ENCODE data around the gene FRMD4B. TPM values are rescaled to one million over a fixed set of nuclear protein-coding genes. Genes with fewer than 3 reads are reported as not detected.

FRMD4B gene
- total RNA-seq, 3 donors from 2014 or later, result 26.0 to 29.4 (median 28.6) TPM

GRCh38 chr3:69216981-69217380, 168.9 kb downstream of the FRMD4B start:
- no peaks in the 10 kb centered on the region for H3K9me3 ChIP-seq
- no peak for DNase-seq
- intact Hi-C loops (cut with DNase I, micrococcal nuclease), result no loop called here
- no peaks in the 10 kb centered on the region for H3K36me3 ChIP-seq (ENCODE audit: low read depth)
- H3K4me1 ChIP-seq (ENCODE audit: low read depth), result no peaks in the 10 kb centered on the region
- no peak overlapping the region for H3K4me3 ChIP-seq
- ATAC-seq, result no peak
- TF ChIP-seq CTCF (IDR thresholded peaks at IDR 0.05), result no peak

- H3K4me3 ChIP-seq, result no peak overlapping the region
- DNase-seq (no peak), ATAC-seq (no peak)
- intact Hi-C loops (cut with DNase I, micrococcal nuclease), result no loop called here
- no peaks in the 10 kb centered on the region for H3K4me1 ChIP-seq (ENCODE audit: low read depth)
- H3K36me3 ChIP-seq (ENCODE audit: low read depth), result no peaks in the 10 kb centered on the region
- no peaks in the 10 kb centered on the region for H3K9me3 ChIP-seq
- TF ChIP-seq CTCF (IDR thresholded peaks at IDR 0.05), result no peak
Measured at GRCh38 chr3:69214241-69214640, 171.6 kb downstream of the FRMD4B start.

- intact Hi-C loops (cut with DNase I, micrococcal nuclease), result no loop called here
- DNase-seq, result no peak
- Histone ChIP-seq H3K4me3 (no peak overlapping the region), H3K9me3 (no peaks in the 10 kb centered on the region), H3K4me1 (ENCODE audit: low read depth) (no peaks in the 10 kb centered on the region), H3K36me3 (ENCODE audit: low read depth) (no peaks in the 10 kb centered on the region)
- no peak for TF ChIP-seq CTCF (IDR thresholded peaks at IDR 0.05)
- ATAC-seq, result peak; percentile 61
Measured at GRCh38 chr3:69212411-69213160, 173.3 kb downstream of the FRMD4B start.

GRCh38 chr3:69210068-69210730, 175.7 kb downstream of the FRMD4B start:
- H3K4me1 ChIP-seq (ENCODE audit: low read depth), result no peaks in the 10 kb centered on the region
- DNase-seq, result no peak
- intact Hi-C loops (cut with DNase I, micrococcal nuclease), result no loop called here
- no peak overlapping the region for H3K4me3 ChIP-seq
- H3K36me3 ChIP-seq (ENCODE audit: low read depth), result no peaks in the 10 kb centered on the region
- ATAC-seq, result no peak
- TF ChIP-seq CTCF (IDR thresholded peaks at IDR 0.05), result no peak
- no peaks in the 10 kb centered on the region for H3K9me3 ChIP-seq

- Histone ChIP-seq H3K4me1 (ENCODE audit: low read depth) (no peaks in the 10 kb centered on the region), H3K4me3 (no peak overlapping the region), H3K9me3 (no peaks in the 10 kb centered on the region), H3K36me3 (ENCODE audit: low read depth) (no peaks in the 10 kb centered on the region)
- ATAC-seq (no peak), DNase-seq (no peak)
- intact Hi-C loops (cut with DNase I, micrococcal nuclease), result no loop called here
- no peak for TF ChIP-seq CTCF (IDR thresholded peaks at IDR 0.05)
Measured at GRCh38 chr3:69209413-69209812, 176.5 kb downstream of the FRMD4B start.

All from mucosa of descending colon (tissue), 3 donors.